H1 (cell line): ENCODE measurements around the gene NUP133. TPM values are rescaled to one million over a fixed set of nuclear protein-coding genes. Genes with fewer than 3 reads are reported as not detected.

Experiments used
- EZH2 ChIP-seq: fragments of 200-600 bp; sonication (generic); IDR thresholded peaks from 2 replicates; pipeline ENCODE4 v1.7.1; 2012; ENCODE audit warnings: low read depth, mild to moderate bottlenecking, moderate library complexity, low read length, inconsistent platforms; ENCODE audit not compliant: severe bottlenecking
- KDM4A ChIP-seq: IDR thresholded peaks from one replicate; pipeline ENCODE4 v1.7.1; 2012; ENCODE audit warnings: low read depth, mild to moderate bottlenecking, moderate library complexity, low read length, inconsistent platforms; ENCODE audit not compliant: severe bottlenecking
- MAFK ChIP-seq: IDR thresholded peaks from 2 replicates; pipeline ENCODE4 v1.6.1; 2012; ENCODE audit warnings: low read depth, mild to moderate bottlenecking, improper control_type of control experiment, low read length
- NRF1 ChIP-seq: IDR thresholded peaks from 2 replicates; pipeline ENCODE4 v1.6.1; 2011; ENCODE audit warnings: mild to moderate bottlenecking, low read depth, low read length, improper control_type of control experiment
- polyA plus RNA-seq, 7 experiments: library from polyadenylated mRNA; depleted of rRNA in 3 of 7; stranded (reverse) in 5 of 7; unstranded in 2 of 7; fragments of >200 nt in 5 of 7; fragments of 200-250 nt in 2 of 7; gene quantifications; 1 replicate in 5 of 7; 2 replicates in 1 of 7; 4 replicates in 1 of 7; pipeline versions ENCODE4 v1.2.1 to v1.2.3, GENCODE V29; 2011 to 2013; ENCODE audit warnings: missing spikeins in 2 of 7, mixed read lengths in 2 of 7
- total RNA-seq: library from RNA; stranded (reverse); fragmentation: NEBNext Ultra II Directional; extraction: Animal tissue kit (Norgen Biotek cat#: 25700); gene quantifications from 2 replicates; pipeline ENCODE4 v1.2.1, GENCODE V29; 2021
- TF ChIP-seq, protein P1 (sequence below): fragments of 300-600 bp; sonication (generic); IDR thresholded peaks from 2 replicates; pipeline ENCODE4 v1.7.1; 2012; ENCODE audit warnings: low read length, moderate library complexity, mild to moderate bottlenecking, inconsistent platforms; ENCODE audit not compliant: insufficient replicate concordance

NUP133 gene
- total and polyA plus RNA-seq, 2 of the 8 experiments (the other 6 are each of a cell fraction or from before 2014, with no cell fraction given): 20.6 to 72.1 TPM

- TF ChIP-seq, protein P1, sequence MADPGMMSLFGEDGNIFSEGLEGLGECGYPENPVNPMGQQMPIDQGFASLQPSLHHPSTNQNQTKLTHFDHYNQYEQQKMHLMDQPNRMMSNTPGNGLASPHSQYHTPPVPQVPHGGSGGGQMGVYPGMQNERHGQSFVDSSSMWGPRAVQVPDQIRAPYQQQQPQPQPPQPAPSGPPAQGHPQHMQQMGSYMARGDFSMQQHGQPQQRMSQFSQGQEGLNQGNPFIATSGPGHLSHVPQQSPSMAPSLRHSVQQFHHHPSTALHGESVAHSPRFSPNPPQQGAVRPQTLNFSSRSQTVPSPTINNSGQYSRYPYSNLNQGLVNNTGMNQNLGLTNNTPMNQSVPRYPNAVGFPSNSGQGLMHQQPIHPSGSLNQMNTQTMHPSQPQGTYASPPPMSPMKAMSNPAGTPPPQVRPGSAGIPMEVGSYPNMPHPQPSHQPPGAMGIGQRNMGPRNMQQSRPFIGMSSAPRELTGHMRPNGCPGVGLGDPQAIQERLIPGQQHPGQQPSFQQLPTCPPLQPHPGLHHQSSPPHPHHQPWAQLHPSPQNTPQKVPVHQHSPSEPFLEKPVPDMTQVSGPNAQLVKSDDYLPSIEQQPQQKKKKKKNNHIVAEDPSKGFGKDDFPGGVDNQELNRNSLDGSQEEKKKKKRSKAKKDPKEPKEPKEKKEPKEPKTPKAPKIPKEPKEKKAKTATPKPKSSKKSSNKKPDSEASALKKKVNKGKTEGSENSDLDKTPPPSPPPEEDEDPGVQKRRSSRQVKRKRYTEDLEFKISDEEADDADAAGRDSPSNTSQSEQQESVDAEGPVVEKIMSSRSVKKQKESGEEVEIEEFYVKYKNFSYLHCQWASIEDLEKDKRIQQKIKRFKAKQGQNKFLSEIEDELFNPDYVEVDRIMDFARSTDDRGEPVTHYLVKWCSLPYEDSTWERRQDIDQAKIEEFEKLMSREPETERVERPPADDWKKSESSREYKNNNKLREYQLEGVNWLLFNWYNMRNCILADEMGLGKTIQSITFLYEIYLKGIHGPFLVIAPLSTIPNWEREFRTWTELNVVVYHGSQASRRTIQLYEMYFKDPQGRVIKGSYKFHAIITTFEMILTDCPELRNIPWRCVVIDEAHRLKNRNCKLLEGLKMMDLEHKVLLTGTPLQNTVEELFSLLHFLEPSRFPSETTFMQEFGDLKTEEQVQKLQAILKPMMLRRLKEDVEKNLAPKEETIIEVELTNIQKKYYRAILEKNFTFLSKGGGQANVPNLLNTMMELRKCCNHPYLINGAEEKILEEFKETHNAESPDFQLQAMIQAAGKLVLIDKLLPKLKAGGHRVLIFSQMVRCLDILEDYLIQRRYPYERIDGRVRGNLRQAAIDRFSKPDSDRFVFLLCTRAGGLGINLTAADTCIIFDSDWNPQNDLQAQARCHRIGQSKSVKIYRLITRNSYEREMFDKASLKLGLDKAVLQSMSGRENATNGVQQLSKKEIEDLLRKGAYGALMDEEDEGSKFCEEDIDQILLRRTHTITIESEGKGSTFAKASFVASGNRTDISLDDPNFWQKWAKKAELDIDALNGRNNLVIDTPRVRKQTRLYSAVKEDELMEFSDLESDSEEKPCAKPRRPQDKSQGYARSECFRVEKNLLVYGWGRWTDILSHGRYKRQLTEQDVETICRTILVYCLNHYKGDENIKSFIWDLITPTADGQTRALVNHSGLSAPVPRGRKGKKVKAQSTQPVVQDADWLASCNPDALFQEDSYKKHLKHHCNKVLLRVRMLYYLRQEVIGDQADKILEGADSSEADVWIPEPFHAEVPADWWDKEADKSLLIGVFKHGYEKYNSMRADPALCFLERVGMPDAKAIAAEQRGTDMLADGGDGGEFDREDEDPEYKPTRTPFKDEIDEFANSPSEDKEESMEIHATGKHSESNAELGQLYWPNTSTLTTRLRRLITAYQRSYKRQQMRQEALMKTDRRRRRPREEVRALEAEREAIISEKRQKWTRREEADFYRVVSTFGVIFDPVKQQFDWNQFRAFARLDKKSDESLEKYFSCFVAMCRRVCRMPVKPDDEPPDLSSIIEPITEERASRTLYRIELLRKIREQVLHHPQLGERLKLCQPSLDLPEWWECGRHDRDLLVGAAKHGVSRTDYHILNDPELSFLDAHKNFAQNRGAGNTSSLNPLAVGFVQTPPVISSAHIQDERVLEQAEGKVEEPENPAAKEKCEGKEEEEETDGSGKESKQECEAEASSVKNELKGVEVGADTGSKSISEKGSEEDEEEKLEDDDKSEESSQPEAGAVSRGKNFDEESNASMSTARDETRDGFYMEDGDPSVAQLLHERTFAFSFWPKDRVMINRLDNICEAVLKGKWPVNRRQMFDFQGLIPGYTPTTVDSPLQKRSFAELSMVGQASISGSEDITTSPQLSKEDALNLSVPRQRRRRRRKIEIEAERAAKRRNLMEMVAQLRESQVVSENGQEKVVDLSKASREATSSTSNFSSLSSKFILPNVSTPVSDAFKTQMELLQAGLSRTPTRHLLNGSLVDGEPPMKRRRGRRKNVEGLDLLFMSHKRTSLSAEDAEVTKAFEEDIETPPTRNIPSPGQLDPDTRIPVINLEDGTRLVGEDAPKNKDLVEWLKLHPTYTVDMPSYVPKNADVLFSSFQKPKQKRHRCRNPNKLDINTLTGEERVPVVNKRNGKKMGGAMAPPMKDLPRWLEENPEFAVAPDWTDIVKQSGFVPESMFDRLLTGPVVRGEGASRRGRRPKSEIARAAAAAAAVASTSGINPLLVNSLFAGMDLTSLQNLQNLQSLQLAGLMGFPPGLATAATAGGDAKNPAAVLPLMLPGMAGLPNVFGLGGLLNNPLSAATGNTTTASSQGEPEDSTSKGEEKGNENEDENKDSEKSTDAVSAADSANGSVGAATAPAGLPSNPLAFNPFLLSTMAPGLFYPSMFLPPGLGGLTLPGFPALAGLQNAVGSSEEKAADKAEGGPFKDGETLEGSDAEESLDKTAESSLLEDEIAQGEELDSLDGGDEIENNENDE: no peak
- no peak for TF ChIP-seq EZH2
- no peak for TF ChIP-seq NRF1
- TF ChIP-seq MAFK: no peak
- no peak for TF ChIP-seq KDM4A
- TF ChIP-seq, all 59 proteins: peak for 0
These were observed 21.0 kb downstream of the NUP133 start (continued) for GRCh38 chr1:229487181-229487580.
